ENCODE measurements around the gene NTMT1.

GRCh38 chr9:129606161-129607026, 19.6 kb upstream of the NTMT1 start:
- no peak for TF ChIP-seq CTCF (IDR thresholded peaks at IDR 0.05)
- TF ChIP-seq POLR2AphosphoS5 (IDR thresholded peaks at IDR 0.05; ENCODE audit: insufficient read depth in 1 of 2, low read depth in 1 of 2): no peak
